Psoas muscle (tissue), 8 donors: ENCODE measurements around the gene SGCE. TPM values are rescaled to one million over a fixed set of nuclear protein-coding genes. Genes with fewer than 3 reads are reported as not detected.

ENCODE experiments used
- ATAC-seq, 4 donors: fragments of 200-7000 bp; cut with Tn5 transposase; one replicate each; pipeline ENCODE4 v1.9.1; 2020; ENCODE audit warnings: moderate library complexity in 3 of 4, mild to moderate bottlenecking in 2 of 4
- DNase-seq, 2 donors: peaks; one replicate each; pipeline ENCODE4 v3.0.0-alpha.2; 2020
- H3K27ac ChIP-seq: fragments of 200-600 bp; one replicate; pipeline ENCODE4 v1.8.0; 2022
- H3K27me3 ChIP-seq, 3 donors: fragments of 200-600 bp in 1 of 3; one replicate each; pipeline versions ENCODE4 v1.6.1 to v1.8.0; 2013 to 2022; ENCODE audit warnings: low read length in 2 of 3, mild to moderate bottlenecking in 2 of 3, moderate library complexity in 1 of 3; ENCODE audit not compliant: insufficient read depth in 3 of 3
- H3K36me3 ChIP-seq, 2 donors: fragments of 200-600 bp in 1 of 2; one replicate each; pipeline versions ENCODE4 v1.6.1 to v1.8.0; 2013 to 2022; ENCODE audit warnings: low read depth in 1 of 2, mild to moderate bottlenecking in 1 of 2, moderate library complexity in 1 of 2; ENCODE audit not compliant: insufficient read depth in 1 of 2
- H3K4me1 ChIP-seq: fragments of 200-600 bp; one replicate; pipeline ENCODE4 v1.8.0; 2022
- H3K4me3 ChIP-seq: fragments of 200-600 bp; one replicate; pipeline ENCODE4 v1.8.0; 2022; ENCODE audit warnings: mild to moderate bottlenecking
- H3K9me3 ChIP-seq: fragments of 200-600 bp; one replicate; pipeline ENCODE4 v1.8.0; 2022
- CTCF ChIP-seq: fragments of 200-600 bp; IDR thresholded peaks from one replicate; pipeline ENCODE4 v1.8.0; 2022; ENCODE audit warnings: antibody characterized with exemption
- WGBS, 3 donors: extraction: QIAGEN DNeasy Blood & Tissue Kit; methylation state at CpG; one replicate each; pipeline versions ENCODE4 v1.1.6 to v1.1.7; 2013; 5-methylcytosine and 5-hydroxymethylcytosine counted together
- intact Hi-C, 2 donors: fragments of 100-400 bp; cut with DNase I; formaldehyde crosslinking; loops; one replicate each; pipeline versions ENCODE4 v1.11.0 to v1.14.2; 2022
- polyA plus RNA-seq, 3 donors: library from polyadenylated mRNA; stranded (reverse); fragments of 200-250 nt; gene quantifications; one replicate each; pipeline ENCODE4 v1.2.3, GENCODE V29; 2013
- total RNA-seq, 4 donors: library from RNA; stranded (reverse); fragmentation: NEBNext Ultra II Directional in 2 of 4; extraction: Animal tissue kit (Norgen Biotek cat#: 25700) in 2 of 4; gene quantifications; one replicate each; pipeline versions ENCODE4 v1.2.1 to v1.2.4, GENCODE V29; 2021 to 2023
- donor health status: healthy with polysubstance abuse.
- donor health status: DM: no; HTN: no; CAD: no; lungs with moderate emphysema.
- donor health status: Bipolar disorder and iron deficiency.
- donor health status: healthy.
- donor health status: DM: yes; HTN: yes; CAD: no.
- donor health status: DM: no; HTN: no; CAD: no.
- donor health status: DM: no; HTN: no; CAD: no.
- donor health status: DM: yes; HTN: yes; CAD: no.

Gene SGCE
- total and polyA plus RNA-seq, 7 donors, result 3.9 to 13.0 (median 6.1) TPM

- no peak for DNase-seq
- Histone ChIP-seq H3K9me3 (no peaks in the 10 kb centered on the region), H3K36me3 (no peaks in the 10 kb centered on the region), H3K4me1 (no peaks in the 10 kb centered on the region), H3K4me3 (no peak overlapping the region), H3K27ac (no peak overlapping the region), H3K27me3 (no peaks in the 10 kb centered on the region)
- intact Hi-C loops, result no loop called here
- ATAC-seq, result no peak
- no peak for TF ChIP-seq CTCF
- WGBS, 3 donors, result 74 to 80% (median 74%) methylated on average over 6 of the region's 6 CpGs
These were observed 21.4 kb downstream of the SGCE start for GRCh38 chr7:94634502-94634901.

- Histone ChIP-seq H3K4me1 (no peaks in the 10 kb centered on the region), H3K36me3 (no peaks in the 10 kb centered on the region), H3K27me3 (no peaks in the 10 kb centered on the region), H3K4me3 (no peak overlapping the region), H3K27ac (no peak overlapping the region), H3K9me3 (no peaks in the 10 kb centered on the region)
- WGBS, 3 donors, result 53 to 73% (median 58%) methylated on average over 2 of the region's 2 CpGs
- intact Hi-C loops, result no loop called here
- no peak for ATAC-seq
- no peak for DNase-seq
- no peak for TF ChIP-seq CTCF
These were observed 22.2 kb downstream of the SGCE start for GRCh38 chr7:94633687-94634086.

- no peak for DNase-seq
- WGBS, 3 donors, result 67 to 74% (median 73%) methylated on average over 4 of the region's 4 CpGs
- no peaks in the 10 kb centered on the region for H3K36me3 ChIP-seq
- intact Hi-C loops, result no loop called here
- no peak for ATAC-seq
- H3K27me3 ChIP-seq, result no peaks in the 10 kb centered on the region
- H3K9me3 ChIP-seq, result no peaks in the 10 kb centered on the region
- no peak overlapping the region for H3K4me3 ChIP-seq
- H3K27ac ChIP-seq, result no peak overlapping the region
- TF ChIP-seq CTCF, result no peak
- no peaks in the 10 kb centered on the region for H3K4me1 ChIP-seq
These were observed 23.0 kb downstream of the SGCE start for GRCh38 chr7:94633014-94633341.

GRCh38 chr7:94632338-94633013, 23.5 kb downstream of the SGCE start:
- intact Hi-C loops, result no loop called here
- ATAC-seq (peak in 2 of 4 donors; percentile 36 to 40), DNase-seq (no peak)
- Histone ChIP-seq H3K36me3 (no peaks in the 10 kb centered on the region), H3K4me3 (no peak overlapping the region), H3K4me1 (no peaks in the 10 kb centered on the region), H3K27ac (no peak overlapping the region), H3K27me3 (no peaks in the 10 kb centered on the region), H3K9me3 (no peaks in the 10 kb centered on the region)
- TF ChIP-seq CTCF, result no peak
- 38 to 43% (median 42%) methylated on average over 5 of the region's 5 CpGs for WGBS, 3 donors

- H3K27ac ChIP-seq, result no peak overlapping the region
- no peaks in the 10 kb centered on the region for H3K9me3 ChIP-seq
- intact Hi-C loops, result no loop called here
- DNase-seq (no peak), ATAC-seq (no peak)
- no peak for TF ChIP-seq CTCF
- no peaks in the 10 kb centered on the region for H3K4me1 ChIP-seq
- no peaks in the 10 kb centered on the region for H3K36me3 ChIP-seq
- 63 to 79% (median 77%) methylated on average over 4 of the region's 4 CpGs for WGBS, 3 donors
- H3K4me3 ChIP-seq, result no peak overlapping the region
- H3K27me3 ChIP-seq, result no peaks in the 10 kb centered on the region
These were observed 25.1 kb downstream of the SGCE start for GRCh38 chr7:94630855-94631254.
